Activated CD8-positive, alpha-beta memory T cell treated with anti-CD3 and anti-CD28 coated beads, Interleukin-2, amount 50 U/mL, for 48 hours (primary cell): Measurements from ENCODE around the gene IKZF2.

Experiments
- DNase-seq: peaks from one replicate; pipeline ENCODE4 v3.0.0-alpha.2; 2020

The IKZF2 gene

GRCh38 chr2:213151437-213152064 lies at the start of gene IKZF2:
Gene IKZF2, minus strand, starts transcription at chr2:213151612. Its CDS starts 2,983 bp downstream, at chr2:213148629.
- peak; percentile 82 for DNase-seq

DNA sequence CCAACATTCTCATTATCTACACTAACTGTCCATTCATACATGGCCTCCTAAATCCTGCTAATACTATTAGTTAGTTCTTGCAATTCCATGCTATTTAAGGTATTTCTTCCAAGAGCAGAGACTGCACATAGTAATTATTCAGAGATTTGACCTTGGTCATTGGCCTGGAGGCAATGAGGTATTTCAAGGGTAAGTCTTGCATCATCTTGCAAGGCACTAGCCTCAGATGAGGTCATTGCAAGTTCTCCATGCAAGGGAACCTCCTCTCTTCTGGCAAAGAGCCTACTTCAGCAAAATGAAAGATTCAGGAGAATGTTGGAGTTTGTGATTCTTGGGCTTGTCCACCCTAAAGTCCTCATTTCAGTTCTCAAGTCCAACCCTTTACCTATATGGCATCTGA lies 48.5 kb upstream of the IKZF2 start:
- DNase-seq, result no peak

DNA sequence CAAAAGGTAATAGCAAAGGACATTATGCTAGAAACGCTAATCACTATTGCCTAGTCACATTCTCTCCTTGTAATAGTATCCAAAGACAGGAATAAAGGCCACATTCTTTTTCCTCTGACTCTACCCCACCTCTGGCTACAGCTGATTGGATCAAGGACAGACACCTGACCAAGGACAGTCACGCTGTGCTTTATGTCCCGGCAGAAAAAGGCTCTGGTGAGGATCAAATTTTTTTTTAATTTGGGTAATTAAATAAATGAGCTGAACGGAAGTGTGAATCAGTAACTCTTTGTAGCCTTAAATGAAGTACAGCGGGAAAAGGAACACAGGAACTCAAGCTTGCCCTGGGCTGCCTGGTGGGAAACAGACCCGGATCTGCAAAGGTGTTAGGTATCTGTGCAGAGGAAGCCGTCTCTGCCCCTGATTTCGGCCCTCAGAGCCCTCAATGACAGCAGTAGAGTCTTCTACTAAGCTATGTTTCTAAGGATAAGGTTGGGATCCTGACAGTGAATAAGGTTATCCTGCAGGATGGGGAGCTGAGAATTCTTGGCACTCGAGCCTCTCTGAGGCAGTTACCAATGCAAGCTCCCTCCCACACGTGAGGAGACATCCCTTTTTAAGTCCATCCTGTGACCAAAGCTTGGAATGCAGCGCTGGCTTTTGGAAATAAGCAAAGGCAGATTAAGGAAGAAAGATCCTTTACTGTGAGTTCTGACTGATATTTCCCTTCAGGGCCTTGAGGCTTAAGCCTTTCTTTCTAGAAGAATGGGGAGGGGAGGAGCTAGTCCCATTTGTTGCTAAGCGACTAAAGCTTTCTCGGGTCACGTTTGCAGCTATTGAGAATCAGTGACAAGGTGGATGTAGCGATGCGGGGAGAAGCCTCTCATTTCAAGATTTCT lies 37.8 kb upstream of the IKZF2 start:
- DNase-seq, result no peak

DNA sequence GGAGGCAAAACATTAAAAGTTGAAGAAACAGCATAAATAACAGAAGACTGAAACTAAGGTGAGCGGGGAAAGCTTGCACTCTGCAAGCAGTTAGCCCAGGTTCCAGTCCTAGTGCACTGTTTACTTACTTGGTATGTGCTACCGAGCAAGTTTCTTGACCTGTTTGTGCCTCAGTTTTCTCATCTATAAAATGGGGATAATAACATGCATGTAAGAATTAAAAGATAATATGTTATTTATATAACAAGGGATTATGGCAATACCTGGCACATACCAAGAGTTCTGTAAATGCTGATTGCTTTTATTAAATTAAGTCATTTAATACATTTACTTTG lies 37.1 kb upstream of the IKZF2 start:
- no peak for DNase-seq

DNA sequence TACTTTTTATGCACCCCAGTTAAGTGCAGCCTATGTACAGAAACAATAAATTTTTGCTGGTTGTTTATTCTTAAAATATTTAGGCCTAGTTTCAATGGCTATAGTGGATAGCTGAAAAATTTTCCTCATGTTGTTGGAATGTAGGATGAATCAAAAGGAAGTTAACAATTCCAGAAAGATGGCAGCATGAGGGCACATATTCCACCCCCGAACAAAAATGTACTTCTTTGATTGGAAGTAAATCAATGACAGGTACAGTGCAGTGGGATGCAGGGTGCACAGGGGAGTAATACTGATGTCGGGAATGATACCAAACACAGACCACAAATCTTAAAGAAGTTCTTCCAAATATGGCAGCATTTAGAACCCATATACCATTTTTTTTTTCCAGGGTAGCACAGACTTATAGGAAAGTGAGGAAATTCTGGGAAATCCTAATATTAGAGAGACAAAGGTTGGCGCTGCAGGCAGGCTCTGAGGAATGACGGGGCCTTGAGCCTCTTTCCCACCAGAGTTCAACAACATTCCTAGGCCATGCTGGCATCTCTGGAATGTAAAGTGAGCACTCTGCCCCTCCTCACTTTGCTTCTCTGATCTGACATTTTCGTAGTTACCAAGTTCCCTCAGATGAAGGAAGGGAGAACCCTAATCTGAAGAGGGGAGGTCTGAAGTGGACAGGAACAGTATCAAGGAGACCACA lies 36.6 kb upstream of the IKZF2 start:
- DNase-seq, result no peak

DNA sequence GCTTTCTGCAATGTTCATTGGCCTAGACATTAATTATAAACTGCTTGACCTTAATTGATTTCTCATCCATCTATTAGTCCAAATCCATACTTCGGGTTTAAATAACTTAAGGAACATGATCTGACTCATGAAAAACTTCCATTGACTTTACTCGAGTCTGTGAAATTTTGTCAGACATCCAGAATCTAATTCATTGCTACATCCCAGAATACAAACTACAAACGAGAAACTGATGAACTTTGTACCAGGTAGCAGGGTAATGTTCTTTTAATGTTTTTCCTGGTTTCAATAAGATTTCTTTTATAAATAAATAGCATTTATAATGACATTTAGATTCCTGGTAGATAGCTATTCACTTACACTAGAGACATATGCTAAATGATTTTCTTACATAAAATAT lies 36.0 kb upstream of the IKZF2 start:
- no peak for DNase-seq

- no peak for DNase-seq
These were observed 33.9 kb upstream of the IKZF2 start for GRCh38 chr2:213185147-213185822.

GRCh38 chr2:213181712-213182111 lies 30.3 kb upstream of the IKZF2 start:
- DNase-seq, result no peak

GRCh38 chr2:213177679-213178078 lies 26.3 kb upstream of the IKZF2 start:
- DNase-seq, result no peak

DNA sequence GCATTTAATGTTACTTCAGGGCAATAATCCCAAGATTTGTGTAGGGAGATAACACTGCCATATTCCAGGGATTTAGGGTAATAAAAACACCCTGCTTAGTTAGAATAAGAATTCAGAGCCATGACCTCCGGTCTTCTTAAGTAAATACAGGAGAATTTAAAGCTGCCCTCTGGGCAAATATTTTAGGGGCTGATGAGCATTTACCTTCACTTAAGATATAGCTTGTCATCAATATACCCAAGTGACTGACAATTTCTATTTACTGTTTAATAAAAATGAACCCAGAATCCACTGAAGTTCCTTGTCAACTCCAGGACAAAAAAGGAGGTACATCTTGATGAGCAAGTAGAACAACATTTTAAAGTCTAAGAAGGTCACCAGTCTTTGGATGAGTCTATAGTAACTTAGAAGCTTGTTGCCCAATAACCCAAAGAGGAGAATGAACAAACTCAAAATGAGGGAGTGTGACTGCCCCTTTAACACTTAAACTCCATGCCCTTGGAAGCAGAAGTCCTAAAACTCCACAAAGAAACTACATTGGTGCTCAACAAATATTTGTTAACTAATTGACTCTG lies 24.3 kb upstream of the IKZF2 start:
- no peak for DNase-seq

DNA sequence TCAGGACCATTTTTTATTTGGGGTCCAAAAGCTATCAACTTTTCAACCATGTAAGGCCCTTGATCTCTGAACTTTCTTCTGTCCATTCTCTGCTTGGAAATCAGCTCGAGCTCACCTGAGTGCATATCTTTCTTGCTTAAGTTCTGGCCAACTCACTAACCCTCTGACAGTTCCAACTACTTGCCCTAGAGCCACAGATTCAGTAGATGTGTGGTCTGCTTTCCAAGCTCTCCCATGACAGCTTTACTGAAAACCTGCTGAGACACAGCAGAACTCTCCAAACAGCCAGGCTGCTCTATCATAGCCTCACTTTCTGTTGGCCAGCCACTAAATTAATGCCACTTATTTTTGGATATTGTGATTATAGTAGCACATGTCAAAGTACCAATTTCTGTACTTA lies 21.2 kb upstream of the IKZF2 start:
- no peak for DNase-seq

GRCh38 chr2:213171147-213171546 lies 19.7 kb upstream of the IKZF2 start:
- DNase-seq, result no peak

GRCh38 chr2:213167271-213167930 lies 16.0 kb upstream of the IKZF2 start:
- no peak for DNase-seq

DNA sequence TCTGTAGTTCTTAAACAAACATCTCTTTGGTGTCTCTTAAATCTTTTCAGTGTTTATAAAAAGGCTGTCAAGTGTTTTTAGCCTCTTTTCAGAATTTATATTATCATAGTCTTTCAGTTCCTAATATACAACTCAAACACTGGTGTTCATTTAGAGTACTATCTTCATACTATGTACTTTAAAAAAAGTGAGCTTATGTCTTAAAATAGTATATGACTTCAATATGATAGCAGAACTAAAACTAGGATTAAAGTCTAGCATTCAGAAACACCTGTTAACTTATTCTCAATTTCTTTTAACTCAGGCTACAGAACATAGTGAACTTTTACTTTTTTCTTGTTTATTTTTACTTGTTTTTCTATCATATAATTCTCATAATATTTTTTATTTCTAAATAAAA lies 14.7 kb upstream of the IKZF2 start:
- no peak for DNase-seq

DNA sequence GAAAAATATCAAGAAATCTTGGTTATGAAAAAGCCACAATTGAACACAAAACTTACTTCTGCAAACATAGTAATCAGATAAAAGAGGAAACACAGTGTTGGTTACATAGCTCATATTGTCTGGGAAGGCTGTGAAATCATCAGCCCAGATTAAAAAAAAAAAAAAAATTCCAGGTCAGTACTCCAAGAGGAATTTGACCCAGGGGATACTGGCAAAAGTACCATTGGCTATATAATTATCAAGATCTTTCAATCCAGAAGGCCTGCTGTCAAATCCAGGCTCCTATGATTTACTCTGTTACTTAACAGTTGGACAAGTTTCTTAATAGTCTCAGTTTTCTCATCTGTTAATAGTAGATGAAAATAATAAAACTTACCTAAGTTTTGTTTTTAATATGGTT lies 12.9 kb upstream of the IKZF2 start:
- no peak for DNase-seq

DNA sequence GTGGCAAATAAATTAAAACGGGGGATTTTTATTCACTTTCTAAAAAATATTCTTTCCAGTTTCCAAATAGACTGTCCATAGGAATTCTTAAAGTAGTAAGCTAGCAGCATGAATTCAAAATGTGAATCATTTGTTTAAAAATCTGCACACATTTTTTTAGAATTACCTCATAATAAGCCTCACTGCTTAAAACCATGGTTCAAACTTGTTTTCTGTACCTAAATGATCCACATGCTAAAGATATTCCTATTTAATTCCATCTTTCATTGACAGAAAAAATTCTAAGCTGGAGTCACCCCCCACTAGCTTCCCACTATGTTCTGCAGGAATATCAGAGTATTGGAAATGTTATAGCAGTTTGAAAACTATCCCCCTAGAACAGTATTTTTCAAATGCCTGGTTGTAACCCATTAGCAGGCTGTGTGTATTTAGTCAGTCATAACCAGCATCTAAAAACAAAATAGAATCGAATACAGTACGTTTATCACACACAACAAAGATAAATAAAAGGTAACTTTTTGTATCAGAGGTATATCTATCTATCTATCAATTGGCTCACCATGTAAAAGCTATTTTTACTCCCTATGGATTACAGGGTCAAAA lies 11.2 kb upstream of the IKZF2 start:
- DNase-seq, result no peak

GRCh38 chr2:213161759-213162515 lies 10.5 kb upstream of the IKZF2 start:
- DNase-seq, result no peak

DNA sequence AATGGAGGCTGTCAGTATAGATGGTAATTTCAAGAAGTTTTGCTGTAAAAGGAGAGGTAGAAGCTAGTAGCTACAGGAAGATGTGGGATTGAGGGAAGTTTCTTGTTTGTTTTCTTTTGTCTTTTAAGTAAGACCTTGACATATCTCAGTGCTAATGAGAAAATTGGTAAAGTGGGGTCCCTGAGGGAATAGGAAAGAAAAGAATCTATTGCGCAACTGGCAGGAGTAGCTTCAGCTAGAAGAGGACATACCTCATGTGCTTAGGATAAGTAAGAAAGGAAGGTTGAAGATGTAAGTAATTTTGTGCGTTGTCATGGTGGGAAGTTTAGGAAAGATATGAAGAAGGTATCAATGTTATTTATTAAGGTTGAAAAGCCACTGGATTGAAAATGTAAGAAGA lies 8.4 kb upstream of the IKZF2 start:
- DNase-seq, result no peak

DNA sequence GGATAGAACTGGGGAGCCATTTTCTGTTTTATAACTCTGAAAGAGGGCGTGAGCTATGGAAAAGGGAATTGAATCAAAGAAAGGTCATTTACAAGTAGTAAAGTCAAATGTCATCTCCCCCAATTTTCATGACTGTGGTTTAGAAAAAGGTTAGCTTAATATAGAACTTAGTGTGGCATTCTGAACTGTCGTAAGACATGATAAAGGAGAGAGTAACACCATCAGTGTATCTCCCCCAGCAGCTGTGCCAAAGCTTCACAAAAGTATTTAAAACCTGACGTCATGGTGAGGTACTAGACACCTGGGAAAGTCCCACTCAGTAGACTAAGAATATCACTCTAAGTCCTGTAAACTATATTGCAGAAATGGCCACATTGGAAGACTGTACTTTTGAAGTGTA lies 5.8 kb upstream of the IKZF2 start:
- no peak for DNase-seq

DNA sequence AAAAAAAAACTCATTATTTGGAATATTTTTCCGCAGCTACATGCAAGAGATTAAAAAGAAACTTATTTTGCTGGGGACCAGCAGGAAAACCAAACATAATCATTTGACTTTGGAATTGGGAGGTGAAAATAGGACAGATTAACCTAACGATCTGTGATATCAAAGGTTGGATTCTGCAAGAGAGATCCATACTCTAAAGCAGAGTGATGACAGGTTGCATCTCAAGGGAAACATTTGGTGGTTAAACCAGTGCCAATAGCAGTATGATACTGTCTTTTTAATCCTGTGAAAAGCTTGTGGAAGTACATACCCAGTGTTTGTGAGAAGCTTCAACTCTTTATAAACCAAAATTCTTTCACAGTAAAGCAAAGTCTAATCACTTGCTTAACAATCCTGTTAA lies 5.3 kb upstream of the IKZF2 start:
- DNase-seq, result no peak

DNA sequence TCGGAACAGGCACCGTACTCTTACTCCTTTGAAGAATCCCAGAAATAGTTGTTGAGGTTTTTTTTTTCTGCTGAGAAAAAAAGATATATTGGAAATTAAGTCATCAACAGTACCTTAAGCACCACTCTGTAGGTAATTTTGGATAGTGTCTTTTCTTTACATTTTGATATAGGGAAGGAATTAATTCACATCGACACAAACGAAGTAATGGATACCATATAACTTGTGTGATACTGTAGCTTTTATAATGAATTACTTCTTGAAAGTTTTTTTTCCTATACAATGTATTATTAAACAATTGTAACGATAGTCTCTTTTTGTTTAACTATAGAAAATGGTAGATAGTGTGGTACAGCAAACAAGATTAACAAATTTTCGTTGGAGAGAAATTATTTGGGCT lies 1.5 kb upstream of the IKZF2 start:
- DNase-seq, result no peak
